Keratinocyte (primary cell): ENCODE data around the gene ANOS1. TPM values are rescaled to one million over a fixed set of nuclear protein-coding genes. Genes with fewer than 3 reads are reported as not detected.

Experiments used
- DNase-seq: peaks from one replicate; pipeline ENCODE4 v3.0.0-alpha.2; 2011; ENCODE audit warnings: low read depth, missing footprints, low spot score
- FAIRE-seq: peaks from 2 replicates; lab custom pipeline; 2011; peaks lifted over from hg19 to GRCh38; lab: Jason Lieb, UNC
- H2AFZ ChIP-seq: 2 replicates; pipeline ENCODE4 v1.6.0; 2012; ENCODE audit warnings: low read length, control low read depth, inconsistent platforms; ENCODE audit not compliant: control insufficient read depth
- H3K27ac ChIP-seq: 2 replicates; pipeline ENCODE4 v1.5.1; 2011; ENCODE audit warnings: low read length; ENCODE audit not compliant: control insufficient read depth, insufficient read depth
- H3K27me3 ChIP-seq: 3 replicates; pipeline ENCODE4 v1.6.0; 2011; ENCODE audit warnings: low read length; ENCODE audit not compliant: control insufficient read depth, insufficient read depth; ENCODE audit errors: extremely low read depth
- H3K36me3 ChIP-seq, 2 experiments: 2 replicates in 1 of 2; 3 replicates in 1 of 2; pipeline ENCODE4 v1.5.1; 2011; ENCODE audit warnings: low read length in 2 of 2, mild to moderate bottlenecking in 1 of 2; ENCODE audit not compliant: control insufficient read depth in 2 of 2, insufficient read depth in 2 of 2; ENCODE audit errors: extremely low read depth in 1 of 2
- H3K4me1 ChIP-seq: 3 replicates; pipeline ENCODE4 v1.5.1; 2011; ENCODE audit warnings: low read length; ENCODE audit not compliant: control insufficient read depth, insufficient read depth; ENCODE audit errors: extremely low read depth
- H3K4me2 ChIP-seq: 3 replicates; pipeline ENCODE4 v1.6.0; 2011; ENCODE audit warnings: low read depth, low read length; ENCODE audit not compliant: control insufficient read depth, insufficient read depth; ENCODE audit errors: extremely low read depth
- H3K4me3 ChIP-seq, 3 experiments: fragments of 200-600 bp in 1 of 3; sonication (generic) in 1 of 3; 2 replicates in 2 of 3; 3 replicates in 1 of 3; pipeline ENCODE4 v1.5.1; 2011 to 2016; ENCODE audit warnings: low read length in 3 of 3, mild to moderate bottlenecking in 3 of 3, control low read depth in 2 of 3, inconsistent platforms in 1 of 3, low read depth in 1 of 3, mixed read lengths in 1 of 3, mixed run types in 1 of 3, moderate library complexity in 1 of 3; ENCODE audit not compliant: control insufficient read depth in 2 of 3, insufficient read depth in 2 of 3; ENCODE audit errors: extremely low read depth in 1 of 3
- H3K79me2 ChIP-seq: 2 replicates; pipeline ENCODE4 v1.6.0; 2012; ENCODE audit warnings: low read length; ENCODE audit not compliant: control insufficient read depth, insufficient read depth
- H3K9ac ChIP-seq: 3 replicates; pipeline ENCODE4 v1.6.0; 2011; ENCODE audit warnings: low read length; ENCODE audit not compliant: control insufficient read depth, insufficient read depth; ENCODE audit errors: extremely low read depth
- H3K9me1 ChIP-seq: 3 replicates; pipeline ENCODE4 v1.6.0; 2011; ENCODE audit warnings: low read length; ENCODE audit not compliant: control insufficient read depth, insufficient read depth; ENCODE audit errors: extremely low read depth
- H3K9me3 ChIP-seq: 2 replicates; pipeline ENCODE4 v1.5.1; 2012; ENCODE audit warnings: low read depth, low read length; ENCODE audit not compliant: control insufficient read depth
- H4K20me1 ChIP-seq: 3 replicates; pipeline ENCODE4 v1.6.0; 2011; ENCODE audit warnings: low read length; ENCODE audit not compliant: control insufficient read depth, insufficient read depth; ENCODE audit errors: extremely low read depth
- CTCF ChIP-seq, 3 experiments: IDR thresholded peaks in 1 of 3; conservative IDR thresholded peaks in 1 of 3; optimal IDR thresholded peaks in 1 of 3; 2 replicates in 2 of 3; 3 replicates in 1 of 3; pipeline versions ENCODE3 to v1.5.1; 2011; ENCODE audit warnings: low read length in 3 of 3, mild to moderate bottlenecking in 3 of 3, moderate library complexity in 2 of 3, control low read depth in 1 of 3, inconsistent platforms in 1 of 3; ENCODE audit not compliant: insufficient read depth in 2 of 3; ENCODE audit errors: extremely low read depth in 1 of 3
- EZH2 ChIP-seq: IDR thresholded peaks from one replicate; pipeline ENCODE4 v1.6.1; 2012; ENCODE audit warnings: inconsistent platforms, mild to moderate bottlenecking, low read length, moderate library complexity
- dilution Hi-C: fragments of 300-500 bp; cut with MboI; formaldehyde crosslinking; loops from one replicate; pipeline ENCODE4 v1.7.0; 2020; ENCODE audit warnings: low sequenced_read_pairs; ENCODE audit not compliant: extremely low pct_ligation_motif_present
- polyA plus RNA-seq, 5 experiments: library from polyadenylated mRNA; depleted of rRNA in 3 of 5; stranded (reverse) in 3 of 5; stranded (forward) in 1 of 5; unstranded in 1 of 5; fragments of >200 nt; gene quantifications; 1 replicate in 1 of 5; 2 replicates in 3 of 5; 3 replicates in 1 of 5; pipeline versions ENCODE4 v1.2.1 to v1.2.3, GENCODE V29; 2011 to 2012; ENCODE audit warnings: missing spikeins in 2 of 5, low read depth in 1 of 5, low replicate concordance in 1 of 5

Gene ANOS1
- polyA plus RNA-seq, 1 donor (not counting 4 experiments of a cell fraction or from before 2014, with no cell fraction given) = 4.0 TPM

GRCh38 chrX:8714164-8714563, 17.8 kb downstream of the ANOS1 start:
- TF ChIP-seq CTCF (optimal IDR thresholded peaks at IDR 0.05 in 1 of 3, IDR thresholded peaks at IDR 0.05 in 1 of 3, conservative IDR thresholded peaks at IDR 0.05 in 1 of 3; ENCODE audit: extremely low read depth in 1 of 3, insufficient read depth in 2 of 3, low read length in 3 of 3) (no peak), EZH2 (no peak)
- Histone ChIP-seq H3K9ac (no peak overlapping the region), H3K79me2 (no peaks in the 10 kb centered on the region), H3K27ac (no peak overlapping the region), H3K4me3 (no peak overlapping the region), H3K4me1 (no peaks in the 10 kb centered on the region), H3K27me3 (no peaks in the 10 kb centered on the region), H3K9me3 (no peaks in the 10 kb centered on the region), H3K4me2 (no peak overlapping the region), H4K20me1 (no peaks in the 10 kb centered on the region), H3K9me1 (no peaks in the 10 kb centered on the region), H3K36me3 (no peaks in the 10 kb centered on the region), H2AFZ (no peak overlapping the region)
- FAIRE-seq (no peak), DNase-seq (no peak)
- dilution Hi-C loops = no loop called here

- no peak overlapping the region for H2AFZ ChIP-seq
- dilution Hi-C loops = no loop called here
- no peak overlapping the region for H3K4me3 ChIP-seq
- no peaks in the 10 kb centered on the region for H4K20me1 ChIP-seq
- H3K9ac ChIP-seq = no peak overlapping the region
- no peaks in the 10 kb centered on the region for H3K36me3 ChIP-seq
- H3K9me1 ChIP-seq = no peaks in the 10 kb centered on the region
- H3K9me3 ChIP-seq = no peaks in the 10 kb centered on the region
- H3K27ac ChIP-seq = no peak overlapping the region
- no peak overlapping the region for H3K4me2 ChIP-seq
- H3K27me3 ChIP-seq = no peaks in the 10 kb centered on the region
- H3K79me2 ChIP-seq = no peaks in the 10 kb centered on the region
- no peaks in the 10 kb centered on the region for H3K4me1 ChIP-seq
- DNase-seq = no peak
- TF ChIP-seq CTCF (optimal IDR thresholded peaks at IDR 0.05 in 1 of 3, IDR thresholded peaks at IDR 0.05 in 1 of 3, conservative IDR thresholded peaks at IDR 0.05 in 1 of 3; ENCODE audit: extremely low read depth in 1 of 3, insufficient read depth in 2 of 3, low read length in 3 of 3) = no peak
- no peak for TF ChIP-seq EZH2
- no peak for FAIRE-seq
These were observed 20.5 kb downstream of the ANOS1 start for GRCh38 chrX:8711401-8711800.
